GM12874 (cell line): ENCODE data around the gene BCAN.

Experiments used
- TF ChIP-seq, protein P1 (sequence below): IDR thresholded peaks from 2 replicates; pipeline ENCODE4 v1.5.1; 2011; ENCODE audit warnings: low read depth, mild to moderate bottlenecking, control low read depth, low read length, moderate library complexity; ENCODE audit not compliant: insufficient read depth

Gene BCAN

DNA sequence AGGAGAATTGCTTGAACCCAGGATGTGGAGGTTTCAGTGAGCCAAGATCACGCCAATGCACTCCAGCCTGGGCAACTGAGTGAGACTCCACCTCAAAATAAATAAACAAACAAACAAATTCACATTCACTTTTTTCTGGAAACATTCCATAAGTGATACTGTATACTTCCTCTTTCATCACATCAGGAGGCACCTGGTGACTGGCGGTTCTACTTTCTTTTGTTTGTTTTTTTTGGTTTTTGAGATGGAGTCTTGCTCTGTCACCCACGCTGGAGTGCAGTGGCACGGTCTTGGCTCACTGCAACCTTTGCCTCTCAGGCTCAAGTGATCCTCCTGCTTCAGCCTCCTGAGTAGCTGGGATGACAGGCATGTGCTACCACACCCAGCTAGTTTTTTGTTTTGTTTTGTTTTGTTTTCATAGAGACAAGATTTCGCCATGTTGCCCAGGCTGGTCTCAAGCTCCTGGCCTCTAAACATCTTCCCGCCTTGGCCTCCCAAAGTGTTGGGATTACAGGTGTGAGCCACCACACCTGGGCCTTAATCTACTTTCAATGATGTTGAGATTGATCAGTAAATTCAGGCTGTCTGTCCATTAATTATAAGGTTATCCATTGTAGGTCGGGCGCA is 12.0 kb upstream of the BCAN start:
- TF ChIP-seq, protein P1, sequence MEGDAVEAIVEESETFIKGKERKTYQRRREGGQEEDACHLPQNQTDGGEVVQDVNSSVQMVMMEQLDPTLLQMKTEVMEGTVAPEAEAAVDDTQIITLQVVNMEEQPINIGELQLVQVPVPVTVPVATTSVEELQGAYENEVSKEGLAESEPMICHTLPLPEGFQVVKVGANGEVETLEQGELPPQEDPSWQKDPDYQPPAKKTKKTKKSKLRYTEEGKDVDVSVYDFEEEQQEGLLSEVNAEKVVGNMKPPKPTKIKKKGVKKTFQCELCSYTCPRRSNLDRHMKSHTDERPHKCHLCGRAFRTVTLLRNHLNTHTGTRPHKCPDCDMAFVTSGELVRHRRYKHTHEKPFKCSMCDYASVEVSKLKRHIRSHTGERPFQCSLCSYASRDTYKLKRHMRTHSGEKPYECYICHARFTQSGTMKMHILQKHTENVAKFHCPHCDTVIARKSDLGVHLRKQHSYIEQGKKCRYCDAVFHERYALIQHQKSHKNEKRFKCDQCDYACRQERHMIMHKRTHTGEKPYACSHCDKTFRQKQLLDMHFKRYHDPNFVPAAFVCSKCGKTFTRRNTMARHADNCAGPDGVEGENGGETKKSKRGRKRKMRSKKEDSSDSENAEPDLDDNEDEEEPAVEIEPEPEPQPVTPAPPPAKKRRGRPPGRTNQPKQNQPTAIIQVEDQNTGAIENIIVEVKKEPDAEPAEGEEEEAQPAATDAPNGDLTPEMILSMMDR, result no peak

DNA sequence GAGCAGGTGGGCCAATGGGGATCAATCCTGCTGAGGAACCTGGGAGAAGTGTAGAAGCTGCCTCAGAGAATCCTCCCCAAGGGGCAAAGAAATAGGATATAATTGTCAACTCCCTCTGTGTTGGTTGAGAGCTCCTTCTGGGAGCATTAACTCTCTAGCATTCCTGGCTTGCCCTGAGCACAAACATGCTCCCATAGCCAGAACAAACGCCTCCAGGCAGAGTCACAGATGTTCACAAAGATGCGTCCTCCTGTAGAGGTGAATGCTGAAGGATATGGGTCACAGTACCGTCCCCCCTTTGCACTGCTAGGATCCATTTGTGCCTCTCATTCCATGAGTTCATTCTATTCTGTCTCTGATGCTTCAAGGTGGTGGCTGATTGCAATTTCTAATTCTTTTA is 9.6 kb upstream of the BCAN start:
- TF ChIP-seq, protein P1, result no peak

DNA sequence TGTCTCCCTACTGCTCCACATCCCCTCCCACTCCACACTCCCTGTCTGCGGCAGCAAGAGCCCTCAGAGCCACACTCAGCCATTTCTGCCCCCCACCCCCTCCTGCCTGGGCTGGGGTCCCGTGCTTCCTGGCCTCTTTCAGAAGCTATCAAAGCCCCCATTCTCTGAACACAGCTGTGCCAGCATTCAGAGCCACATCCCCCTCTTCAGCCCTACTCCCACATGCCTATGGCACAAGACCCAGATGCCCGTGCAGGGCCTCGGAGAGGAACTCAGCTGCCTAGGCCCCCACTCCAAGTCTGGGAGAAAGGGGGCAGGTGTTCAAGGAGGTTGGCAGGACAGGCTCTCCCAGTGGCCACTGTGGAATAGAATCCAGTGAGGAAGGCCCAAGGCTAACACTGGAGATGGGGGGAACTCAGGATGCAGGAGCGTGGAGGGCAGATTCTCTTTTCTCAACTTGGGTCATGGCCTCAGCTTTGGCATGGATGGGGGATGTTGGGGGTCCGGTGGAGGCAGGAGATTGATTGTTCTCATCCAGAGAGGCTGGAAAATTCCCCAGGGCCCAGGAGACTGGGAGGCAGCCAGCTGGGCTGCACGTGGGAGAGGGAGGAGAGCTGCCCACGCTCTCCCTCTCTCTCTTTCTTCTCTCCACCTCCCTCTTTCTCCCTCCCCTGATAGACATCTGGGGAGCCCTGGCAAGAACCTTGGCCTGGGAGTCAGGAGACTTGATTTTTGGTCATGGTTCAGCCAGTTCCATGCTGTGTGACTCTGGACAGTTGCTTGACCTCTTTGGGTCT is 3.5 kb upstream of the BCAN start:
- TF ChIP-seq, protein P1, result no peak

DNA sequence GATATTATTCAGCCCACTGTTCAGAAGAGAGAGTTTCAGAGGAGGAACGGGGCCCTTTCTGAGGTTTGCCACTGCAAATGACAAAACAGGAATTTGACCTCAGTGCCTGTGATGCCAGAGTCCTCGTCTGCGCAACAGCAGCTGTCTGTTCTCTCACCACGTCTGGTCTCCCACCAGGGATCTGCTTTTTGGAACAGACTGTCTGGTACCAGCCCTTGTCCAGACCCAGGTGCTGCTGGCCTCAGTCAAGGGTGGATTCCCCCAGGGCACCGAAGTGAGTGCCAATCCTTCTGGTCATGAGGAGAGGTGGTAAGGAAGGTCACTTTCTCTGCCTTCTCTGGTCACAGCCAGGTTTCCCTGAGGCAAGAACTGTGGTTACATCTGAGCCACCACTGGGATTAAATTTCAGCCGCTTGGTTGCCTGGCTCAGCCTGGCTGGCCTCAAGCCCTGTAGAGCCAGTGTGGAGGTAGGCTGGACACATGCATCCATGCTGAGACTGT is 2.3 kb upstream of the BCAN start:
- TF ChIP-seq, protein P1, result no peak

DNA sequence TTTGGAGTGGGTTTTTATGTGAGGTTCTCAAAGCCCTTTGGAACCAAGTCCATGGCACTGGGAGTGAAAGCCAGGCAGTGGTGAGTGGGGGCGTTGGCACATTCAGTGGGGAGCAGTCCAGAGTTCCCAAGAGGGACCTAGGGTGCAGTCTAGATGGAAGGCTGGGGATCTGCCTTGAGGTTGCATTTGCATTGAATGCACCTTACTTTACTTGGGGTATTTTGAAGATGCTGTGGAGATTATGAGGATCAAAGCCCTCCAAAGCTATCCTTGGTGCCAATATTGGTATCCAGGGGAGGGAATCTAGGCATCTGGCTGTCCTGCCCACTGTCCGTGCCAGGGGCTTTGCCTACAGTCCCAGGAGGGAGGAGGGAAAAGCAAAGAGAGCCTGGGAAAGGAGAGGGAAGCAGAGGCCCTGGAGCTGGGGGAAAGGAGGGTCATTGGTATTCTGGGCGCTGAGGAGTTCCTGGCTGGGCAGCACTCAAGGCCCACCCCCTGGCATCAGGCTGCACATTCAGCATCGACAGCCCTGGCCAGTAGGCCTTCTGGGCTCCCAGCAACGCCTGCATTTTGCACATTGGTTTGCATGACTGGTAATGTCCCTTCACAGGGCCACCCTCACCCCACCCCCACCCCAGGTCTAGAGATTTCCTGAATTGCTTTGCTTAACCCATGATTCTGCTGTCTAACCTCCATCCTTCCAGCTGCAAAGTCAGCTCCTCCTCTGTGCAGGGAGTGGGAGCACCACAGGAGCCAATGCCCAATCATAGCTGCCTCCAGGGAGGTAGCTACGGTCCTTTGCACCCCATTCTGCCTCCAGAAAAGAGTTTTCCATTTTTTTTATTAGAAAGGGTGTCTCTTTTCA is 843 bp upstream of the BCAN start:
- TF ChIP-seq, protein P1, result no peak

DNA sequence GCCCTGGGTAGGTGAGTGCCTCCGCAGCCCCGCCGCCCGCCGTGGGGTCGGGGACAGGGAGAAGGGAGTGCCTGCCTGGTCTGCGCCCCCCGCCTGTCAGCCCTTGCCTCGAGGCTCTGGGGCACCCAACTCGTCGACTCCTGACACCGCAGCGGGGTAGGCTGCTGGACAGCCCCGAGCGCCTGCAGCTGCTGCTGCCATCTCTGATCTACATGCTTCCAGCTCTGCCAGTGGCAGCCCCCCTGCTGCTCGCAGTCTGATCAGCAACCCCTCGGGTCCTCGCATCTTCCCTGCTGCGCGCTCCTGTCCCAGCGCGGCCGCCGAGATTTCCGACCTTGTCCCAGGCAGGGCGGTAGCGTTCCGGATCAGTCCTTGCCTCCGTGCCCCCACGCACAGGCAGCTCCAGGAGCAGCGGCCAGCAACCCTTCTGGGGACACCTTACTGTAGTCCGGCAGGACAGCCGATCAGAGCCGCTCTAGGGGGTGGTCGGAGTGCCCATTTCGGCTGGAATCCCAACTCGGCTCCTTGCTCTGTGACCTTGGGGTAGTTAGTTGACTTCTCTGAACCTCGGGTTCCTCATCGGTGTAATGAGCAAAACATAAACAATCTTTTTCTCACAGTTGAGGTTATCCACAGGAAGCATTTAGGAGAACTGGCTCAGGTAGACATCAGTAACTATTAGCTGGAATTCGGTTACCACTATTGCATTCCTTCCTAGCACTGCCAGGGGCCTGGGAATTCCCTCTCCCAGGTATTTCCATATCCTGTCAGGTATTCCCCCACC is 540 bp downstream of the BCAN start:
- TF ChIP-seq, protein P1, result no peak
